HepG2 (cell line): ENCODE data around the gene TNP2. TPM values are rescaled to one million over a fixed set of nuclear protein-coding genes. Genes with fewer than 3 reads are reported as not detected.

ENCODE experiments used
- HDAC1 ChIP-seq: sonication (generic); formaldehyde crosslinking; IDR thresholded peaks from 2 replicates; pipeline ENCODE4 v1.5.1; 2020; ENCODE audit warnings: mild to moderate bottlenecking, missing genetic modification reagents
- KLF15 ChIP-seq: sonication (generic); formaldehyde crosslinking; IDR thresholded peaks from 2 replicates; pipeline ENCODE4 v1.8.1; 2023; ENCODE audit warnings: borderline replicate concordance, mild to moderate bottlenecking, inconsistent platforms, missing genetic modification reagents, mixed read lengths
- PRDM4 ChIP-seq: sonication (generic); formaldehyde crosslinking; IDR thresholded peaks from 2 replicates; pipeline ENCODE4 v1.9.0; 2021; ENCODE audit warnings: missing genetic modification reagents, borderline replicate concordance
- ZNF292 ChIP-seq: sonication (generic); formaldehyde crosslinking; IDR thresholded peaks from 2 replicates; pipeline ENCODE4 v1.8.1; 2022; ENCODE audit warnings: mild to moderate bottlenecking, low read depth, missing genetic modification reagents, borderline replicate concordance
- ZNF563 ChIP-seq: sonication (generic); formaldehyde crosslinking; IDR thresholded peaks from 2 replicates; pipeline ENCODE4 v1.8.0; 2022; ENCODE audit warnings: mild to moderate bottlenecking, moderate library complexity, missing genetic modification reagents
- ZNF703 ChIP-seq: sonication (generic); formaldehyde crosslinking; IDR thresholded peaks from 2 replicates; pipeline ENCODE4 v1.5.1; 2020; ENCODE audit warnings: missing genetic modification reagents, mild to moderate bottlenecking, moderate library complexity, borderline replicate concordance
- polyA plus RNA-seq, 8 experiments: library from polyadenylated mRNA; depleted of rRNA in 3 of 8; stranded (reverse) in 7 of 8; unstranded in 1 of 8; fragments of >200 nt; fragmentation: Illumina TruSeq in 4 of 8; extraction: Trizol in 4 of 8; gene quantifications; 2 replicates each; pipeline versions ENCODE4 v1.2.1 to v1.2.3, GENCODE V29; 2011 to 2016; ENCODE audit warnings: low read depth in 4 of 8, missing spikeins in 1 of 8, mixed read lengths in 1 of 8; ENCODE audit not compliant: insufficient read depth in 1 of 8
- total RNA-seq, 5 experiments: library from RNA; depleted of rRNA; stranded (reverse); fragments of >200 nt; fragmentation: Illumina TruSeq; extraction: Trizol; gene quantifications; 2 replicates each; pipeline ENCODE4 v1.2.3, GENCODE V29; 2016; ENCODE audit warnings: low read depth in 1 of 5
- TF ChIP-seq, protein P1 (sequence below): sonication (generic); formaldehyde crosslinking; IDR thresholded peaks from 2 replicates; pipeline ENCODE4 v1.5.0; 2020; ENCODE audit warnings: mild to moderate bottlenecking, missing genetic modification reagents
- TF ChIP-seq, protein P2 (sequence below): sonication (generic); formaldehyde crosslinking; IDR thresholded peaks from 2 replicates; pipeline ENCODE4 v1.5.1; 2020; ENCODE audit warnings: mild to moderate bottlenecking, missing genetic modification reagents
- TF ChIP-seq, protein P3 (sequence below): sonication (generic); formaldehyde crosslinking; IDR thresholded peaks from 2 replicates; pipeline ENCODE4 v1.4.0; 2020; ENCODE audit warnings: missing genetic modification reagents, borderline replicate concordance
- TF ChIP-seq, protein P4 (sequence below): IDR thresholded peaks from 2 replicates; pipeline ENCODE4 v1.6.1; 2016
- TF ChIP-seq, protein P5 (sequence below): sonication (generic); formaldehyde crosslinking; IDR thresholded peaks from 2 replicates; pipeline ENCODE4 v1.5.0; 2020; ENCODE audit warnings: mild to moderate bottlenecking, missing genetic modification reagents, borderline replicate concordance

The TNP2 gene
- total and polyA plus RNA-seq, 2 of the 13 experiments (the other 11 are each of a cell fraction or from before 2014, with no cell fraction given) = not detected

GRCh38 chr16:11276896-11277593 is 7.9 kb upstream of the TNP2 start (continued):
- TF ChIP-seq, protein P1, sequence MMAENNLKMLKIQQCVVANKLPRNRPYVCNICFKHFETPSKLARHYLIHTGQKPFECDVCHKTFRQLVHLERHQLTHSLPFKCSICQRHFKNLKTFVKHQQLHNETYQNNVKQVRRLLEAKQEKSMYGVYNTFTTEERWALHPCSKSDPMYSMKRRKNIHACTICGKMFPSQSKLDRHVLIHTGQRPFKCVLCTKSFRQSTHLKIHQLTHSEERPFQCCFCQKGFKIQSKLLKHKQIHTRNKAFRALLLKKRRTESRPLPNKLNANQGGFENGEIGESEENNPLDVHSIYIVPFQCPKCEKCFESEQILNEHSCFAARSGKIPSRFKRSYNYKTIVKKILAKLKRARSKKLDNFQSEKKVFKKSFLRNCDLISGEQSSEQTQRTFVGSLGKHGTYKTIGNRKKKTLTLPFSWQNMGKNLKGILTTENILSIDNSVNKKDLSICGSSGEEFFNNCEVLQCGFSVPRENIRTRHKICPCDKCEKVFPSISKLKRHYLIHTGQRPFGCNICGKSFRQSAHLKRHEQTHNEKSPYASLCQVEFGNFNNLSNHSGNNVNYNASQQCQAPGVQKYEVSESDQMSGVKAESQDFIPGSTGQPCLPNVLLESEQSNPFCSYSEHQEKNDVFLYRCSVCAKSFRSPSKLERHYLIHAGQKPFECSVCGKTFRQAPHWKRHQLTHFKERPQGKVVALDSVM (CRISPR knock-in tag) = peak; percentile 99
- TF ChIP-seq, protein P2, sequence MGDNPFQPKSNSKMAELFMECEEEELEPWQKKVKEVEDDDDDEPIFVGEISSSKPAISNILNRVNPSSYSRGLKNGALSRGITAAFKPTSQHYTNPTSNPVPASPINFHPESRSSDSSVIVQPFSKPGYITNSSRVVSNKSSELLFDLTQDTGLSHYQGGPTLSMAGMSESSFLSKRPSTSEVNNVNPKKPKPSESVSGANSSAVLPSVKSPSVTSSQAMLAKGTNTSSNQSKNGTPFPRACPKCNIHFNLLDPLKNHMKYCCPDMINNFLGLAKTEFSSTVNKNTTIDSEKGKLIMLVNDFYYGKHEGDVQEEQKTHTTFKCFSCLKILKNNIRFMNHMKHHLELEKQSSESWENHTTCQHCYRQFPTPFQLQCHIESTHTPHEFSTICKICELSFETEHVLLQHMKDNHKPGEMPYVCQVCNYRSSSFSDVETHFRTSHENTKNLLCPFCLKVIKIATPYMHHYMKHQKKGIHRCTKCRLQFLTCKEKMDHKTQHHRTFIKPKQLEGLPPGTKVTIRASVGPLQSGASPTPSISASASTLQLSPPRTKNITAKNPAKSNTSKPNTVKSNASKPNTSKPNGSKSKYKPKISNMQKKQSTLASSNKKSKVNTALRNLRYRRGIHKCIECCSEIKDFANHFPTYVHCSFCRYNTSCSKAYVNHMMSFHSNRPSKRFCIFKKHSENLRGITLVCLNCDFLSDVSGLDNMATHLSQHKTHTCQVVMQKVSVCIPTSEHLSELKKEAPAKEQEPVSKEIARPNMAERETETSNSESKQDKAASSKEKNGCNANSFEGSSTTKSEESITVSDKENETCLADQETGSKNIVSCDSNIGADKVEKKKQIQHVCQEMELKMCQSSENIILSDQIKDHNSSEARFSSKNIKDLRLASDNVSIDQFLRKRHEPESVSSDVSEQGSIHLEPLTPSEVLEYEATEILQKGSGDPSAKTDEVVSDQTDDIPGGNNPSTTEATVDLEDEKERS (CRISPR knock-in tag) = no peak
- TF ChIP-seq, protein P3, sequence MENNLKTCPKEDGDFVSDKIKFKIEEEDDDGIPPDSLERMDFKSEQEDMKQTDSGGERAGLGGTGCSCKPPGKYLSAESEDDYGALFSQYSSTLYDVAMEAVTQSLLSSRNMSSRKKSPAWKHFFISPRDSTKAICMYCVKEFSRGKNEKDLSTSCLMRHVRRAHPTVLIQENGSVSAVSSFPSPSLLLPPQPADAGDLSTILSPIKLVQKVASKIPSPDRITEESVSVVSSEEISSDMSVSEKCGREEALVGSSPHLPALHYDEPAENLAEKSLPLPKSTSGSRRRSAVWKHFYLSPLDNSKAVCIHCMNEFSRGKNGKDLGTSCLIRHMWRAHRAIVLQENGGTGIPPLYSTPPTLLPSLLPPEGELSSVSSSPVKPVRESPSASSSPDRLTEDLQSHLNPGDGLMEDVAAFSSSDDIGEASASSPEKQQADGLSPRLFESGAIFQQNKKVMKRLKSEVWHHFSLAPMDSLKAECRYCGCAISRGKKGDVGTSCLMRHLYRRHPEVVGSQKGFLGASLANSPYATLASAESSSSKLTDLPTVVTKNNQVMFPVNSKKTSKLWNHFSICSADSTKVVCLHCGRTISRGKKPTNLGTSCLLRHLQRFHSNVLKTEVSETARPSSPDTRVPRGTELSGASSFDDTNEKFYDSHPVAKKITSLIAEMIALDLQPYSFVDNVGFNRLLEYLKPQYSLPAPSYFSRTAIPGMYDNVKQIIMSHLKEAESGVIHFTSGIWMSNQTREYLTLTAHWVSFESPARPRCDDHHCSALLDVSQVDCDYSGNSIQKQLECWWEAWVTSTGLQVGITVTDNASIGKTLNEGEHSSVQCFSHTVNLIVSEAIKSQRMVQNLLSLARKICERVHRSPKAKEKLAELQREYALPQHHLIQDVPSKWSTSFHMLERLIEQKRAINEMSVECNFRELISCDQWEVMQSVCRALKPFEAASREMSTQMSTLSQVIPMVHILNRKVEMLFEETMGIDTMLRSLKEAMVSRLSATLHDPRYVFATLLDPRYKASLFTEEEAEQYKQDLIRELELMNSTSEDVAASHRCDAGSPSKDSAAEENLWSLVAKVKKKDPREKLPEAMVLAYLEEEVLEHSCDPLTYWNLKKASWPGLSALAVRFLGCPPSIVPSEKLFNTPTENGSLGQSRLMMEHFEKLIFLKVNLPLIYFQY = 0 out of 2 replicates have a peak, but pooled peaks have one; percentile 32
- TF ChIP-seq ZNF563 (CRISPR knock-in tag) (0 out of 2 replicates have a peak, but pooled peaks have one; percentile 20), PRDM4 (no peak), KLF15 (CRISPR knock-in tag) (no peak), ZNF703 (no peak), ZNF292 (CRISPR knock-in tag) (0 out of 2 replicates have a peak, but pooled peaks have one; percentile 36), HDAC1 (CRISPR knock-in tag) (peak; percentile 60)
- TF ChIP-seq, protein P4, sequence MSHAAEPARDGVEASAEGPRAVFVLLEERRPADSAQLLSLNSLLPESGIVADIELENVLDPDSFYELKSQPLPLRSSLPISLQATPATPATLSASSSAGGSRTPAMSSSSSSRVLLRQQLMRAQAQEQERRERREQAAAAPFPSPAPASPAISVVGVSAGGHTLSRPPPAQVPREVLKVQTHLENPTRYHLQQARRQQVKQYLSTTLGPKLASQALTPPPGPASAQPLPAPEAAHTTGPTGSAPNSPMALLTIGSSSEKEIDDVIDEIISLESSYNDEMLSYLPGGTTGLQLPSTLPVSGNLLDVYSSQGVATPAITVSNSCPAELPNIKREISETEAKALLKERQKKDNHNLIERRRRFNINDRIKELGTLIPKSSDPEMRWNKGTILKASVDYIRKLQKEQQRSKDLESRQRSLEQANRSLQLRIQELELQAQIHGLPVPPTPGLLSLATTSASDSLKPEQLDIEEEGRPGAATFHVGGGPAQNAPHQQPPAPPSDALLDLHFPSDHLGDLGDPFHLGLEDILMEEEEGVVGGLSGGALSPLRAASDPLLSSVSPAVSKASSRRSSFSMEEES (CRISPR knock-in tag) = 0 out of 2 replicates have a peak, but pooled peaks have one; percentile 34
- TF ChIP-seq, protein P5, sequence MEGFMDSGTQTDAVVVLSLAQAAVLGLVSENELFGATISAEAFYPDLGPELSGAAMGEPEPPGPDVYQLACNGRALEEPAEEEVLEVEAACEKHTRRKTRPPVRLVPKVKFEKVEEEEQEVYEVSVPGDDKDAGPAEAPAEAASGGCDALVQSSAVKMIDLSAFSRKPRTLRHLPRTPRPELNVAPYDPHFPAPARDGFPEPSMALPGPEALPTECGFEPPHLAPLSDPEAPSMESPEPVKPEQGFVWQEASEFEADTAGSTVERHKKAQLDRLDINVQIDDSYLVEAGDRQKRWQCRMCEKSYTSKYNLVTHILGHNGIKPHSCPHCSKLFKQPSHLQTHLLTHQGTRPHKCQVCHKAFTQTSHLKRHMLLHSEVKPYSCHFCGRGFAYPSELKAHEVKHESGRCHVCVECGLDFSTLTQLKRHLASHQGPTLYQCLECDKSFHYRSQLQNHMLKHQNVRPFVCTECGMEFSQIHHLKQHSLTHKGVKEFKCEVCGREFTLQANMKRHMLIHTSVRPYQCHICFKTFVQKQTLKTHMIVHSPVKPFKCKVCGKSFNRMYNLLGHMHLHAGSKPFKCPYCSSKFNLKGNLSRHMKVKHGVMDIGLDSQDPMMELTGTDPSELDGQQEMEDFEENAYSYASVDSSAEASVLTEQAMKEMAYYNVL (CRISPR knock-in tag) = 0 out of 2 replicates have a peak, but pooled peaks have one; percentile 37
